ENCODE data around the gene FOXJ1. TPM values are rescaled to one million over a fixed set of nuclear protein-coding genes. Genes with fewer than 3 reads are reported as not detected.

The FOXJ1 gene
- total RNA-seq (2022; extraction: Qiagen RNA extraction): 0.65 to 1.4 TPM (median 1.1 TPM) in 5 replicates

GRCh38 chr17:76141212-76142038 is at the start of gene FOXJ1:
Gene FOXJ1, minus strand, starts transcription at chr17:76141245. Its CDS starts 850 bp downstream, at chr17:76140395.

DNA sequence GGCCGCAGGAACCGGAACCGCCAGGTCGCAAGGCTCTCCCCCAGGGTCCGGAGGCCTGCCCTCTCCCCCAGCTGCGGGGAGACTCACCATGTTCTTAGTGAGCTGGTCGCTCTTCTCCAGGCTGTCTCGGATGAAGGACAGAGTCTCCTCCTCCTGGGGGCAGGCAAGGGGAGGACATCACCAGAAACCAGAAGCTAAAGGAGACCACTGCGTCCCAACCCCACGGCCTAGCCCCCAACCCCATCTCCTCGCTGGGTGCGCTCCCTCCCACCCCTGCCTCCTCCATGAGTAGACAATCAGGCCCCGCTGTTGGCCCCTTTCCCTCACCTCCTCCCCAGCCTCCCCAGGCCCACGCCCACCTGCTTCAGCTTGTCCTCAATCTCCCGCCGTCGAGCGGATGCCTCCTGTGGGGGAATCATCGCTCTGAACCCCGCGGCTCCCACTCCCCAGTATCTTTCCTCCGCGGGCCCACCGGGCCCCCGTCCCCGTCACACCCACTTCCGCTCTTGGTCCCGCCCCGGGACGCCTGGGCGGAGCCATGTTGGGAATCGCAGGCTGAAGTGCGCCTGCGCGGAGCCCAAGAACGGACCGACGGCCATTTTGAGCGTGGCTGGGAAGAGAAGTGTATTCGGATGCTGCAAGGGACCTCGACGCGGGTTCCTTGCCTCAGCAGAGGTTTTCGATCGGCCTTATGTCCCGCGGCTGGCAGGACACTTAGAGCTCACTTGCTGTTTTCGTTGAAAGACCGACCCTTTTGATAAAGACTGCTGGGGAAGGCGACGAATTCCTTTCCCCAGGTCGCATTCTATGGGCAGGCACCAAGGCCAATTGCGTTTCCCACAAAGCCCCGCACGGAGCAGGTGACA is 37.5 kb downstream of the FOXJ1 start, which contains the start of gene EXOC7:
Gene EXOC7, minus strand, starts transcription at position 514 of the 866 bp plus-strand sequence. Its CDS starts 95 bp downstream, at position 419.

Other genes with a start within 250 kb of the FOXJ1 start
- 24.6 to 40.6 TPM (median 35.3 TPM) in 5 replicates for gene TRIM65, start 244.3 kb downstream of the FOXJ1 start, total RNA-seq (2022; extraction: Qiagen RNA extraction)
- gene MRPL38, start 236.4 kb downstream of the FOXJ1 start, total RNA-seq (2022; extraction: Qiagen RNA extraction): 78.3 to 135 TPM (median 120 TPM) in 5 replicates
- 3.8 to 8.2 TPM (median 7.2 TPM) in 5 replicates for gene FBF1, start 200.2 kb downstream of the FOXJ1 start, total RNA-seq (2022; extraction: Qiagen RNA extraction)
- gene ACOX1, start 162.1 kb downstream of the FOXJ1 start, total RNA-seq (2022; extraction: Qiagen RNA extraction): 15.4 to 19.6 TPM (median 18.6 TPM) in 5 replicates
- gene TEN1, start 162.0 kb downstream of the FOXJ1 start, total RNA-seq (2022; extraction: Qiagen RNA extraction): 20.4 to 22.4 TPM (median 22.0 TPM) in 5 replicates
- gene CDK3, start 140.4 kb downstream of the FOXJ1 start, total RNA-seq (2022; extraction: Qiagen RNA extraction): 1.3 to 4.7 TPM (median 4.1 TPM) in 5 replicates
- gene EVPL, start 113.9 kb downstream of the FOXJ1 start, total RNA-seq (2022; extraction: Qiagen RNA extraction): 12.7 to 19.5 TPM (median 17.8 TPM) in 5 replicates
- gene SRP68, start 68.7 kb downstream of the FOXJ1 start, total RNA-seq (2022; extraction: Qiagen RNA extraction): 70.7 to 88.6 TPM (median 85.9 TPM) in 5 replicates
- gene GALR2, start 66.5 kb downstream of the FOXJ1 start, total RNA-seq (2022; extraction: Qiagen RNA extraction): 0.54 to 1.8 TPM (median 1.7 TPM) in 5 replicates
- gene ZACN, start 62.1 kb downstream of the FOXJ1 start, total RNA-seq (2022; extraction: Qiagen RNA extraction): 0.08 to 0.39 TPM (median 0.20 TPM) in 5 replicates
- 52.7 to 68.6 TPM (median 61.2 TPM) in 5 replicates for gene EXOC7, start 37.5 kb downstream of the FOXJ1 start, total RNA-seq (2022; extraction: Qiagen RNA extraction)
- gene RNF157, start 99.2 kb upstream of the FOXJ1 start, total RNA-seq (2022; extraction: Qiagen RNA extraction): 9.1 to 12.6 TPM (median 12.4 TPM) in 5 replicates
- gene UBALD2, start 124.1 kb upstream of the FOXJ1 start, total RNA-seq (2022; extraction: Qiagen RNA extraction): 99.9 to 203 TPM (median 190 TPM) in 5 replicates
- 0.56 to 1.4 TPM (median 0.84 TPM) in 5 replicates for gene QRICH2, start 167.0 kb upstream of the FOXJ1 start, total RNA-seq (2022; extraction: Qiagen RNA extraction)
- gene PRPSAP1, start 212.7 kb upstream of the FOXJ1 start, total RNA-seq (2022; extraction: Qiagen RNA extraction): 52.7 to 59.4 TPM (median 55.2 TPM) in 5 replicates
- gene SPHK1, start 243.4 kb upstream of the FOXJ1 start, total RNA-seq (2022; extraction: Qiagen RNA extraction): 28.2 to 36.9 TPM (median 30.4 TPM) in 5 replicates

Data from A549 treated with dexamethasone at 1 μM for 4 hours (cell line).